ENCODE measurements around the gene CCDC201. TPM values are rescaled to one million over a fixed set of nuclear protein-coding genes. Genes with fewer than 3 reads are reported as not detected.
"Not testable (repeated sequence)": the region's sequence is repeated elsewhere in the genome, so short reads cannot be mapped to it uniquely, and the experiment has no call there.

Gene CCDC201
- total RNA-seq, 1 donor from 2014 or later = not detected

- intact Hi-C loops (cut with micrococcal nuclease); ATAC-seq; DNase-seq: not testable (repeated sequence)
These were observed 30.8 kb downstream of the CCDC201 start for GRCh38 chr7:45841926-45842717.

- DNase-seq; intact Hi-C loops (cut with micrococcal nuclease); ATAC-seq: not testable (repeated sequence)
These were observed 34.0 kb downstream of the CCDC201 start for GRCh38 chr7:45838852-45839251.

GRCh38 chr7:45832433-45833177 is 40.3 kb downstream of the CCDC201 start:
- DNase-seq (peak; percentile 39), ATAC-seq (peak; percentile 54)
- intact Hi-C loops (cut with micrococcal nuclease) = not testable (repeated sequence)

GRCh38 chr7:45829846-45830245 is 43.0 kb downstream of the CCDC201 start:
- intact Hi-C loops (cut with micrococcal nuclease); ATAC-seq; DNase-seq: not testable (repeated sequence)

- intact Hi-C loops (cut with micrococcal nuclease); DNase-seq; ATAC-seq: not testable (repeated sequence)
These were observed 45.2 kb downstream of the CCDC201 start for GRCh38 chr7:45827731-45828130.

GRCh38 chr7:45826550-45826949 is 46.3 kb downstream of the CCDC201 start:
- ATAC-seq; intact Hi-C loops (cut with micrococcal nuclease); DNase-seq: not testable (repeated sequence)

- DNase-seq; intact Hi-C loops (cut with micrococcal nuclease): not testable (repeated sequence)
These were observed 54.1 kb downstream of the CCDC201 start for GRCh38 chr7:45818763-45819162.

GRCh38 chr7:45817913-45818312 is 55.0 kb downstream of the CCDC201 start:
- intact Hi-C loops (cut with micrococcal nuclease); ATAC-seq; DNase-seq: not testable (repeated sequence)

More at GRCh38 chr7:45818763-45819162, 54.1 kb downstream of the CCDC201 start:
- not testable (repeated sequence) for ATAC-seq

- intact Hi-C loops (cut with micrococcal nuclease); ATAC-seq; DNase-seq: not testable (repeated sequence)
These were observed 55.9 kb downstream of the CCDC201 start for GRCh38 chr7:45817016-45817415.

GRCh38 chr7:45814216-45815118 is 58.4 kb downstream of the CCDC201 start:
- intact Hi-C loops (cut with micrococcal nuclease); ATAC-seq: not testable (repeated sequence)
- peak; percentile 44 for DNase-seq

- intact Hi-C loops (cut with micrococcal nuclease); ATAC-seq: not testable (repeated sequence)
These were observed 59.1 kb downstream of the CCDC201 start for GRCh38 chr7:45813771-45814170.

GRCh38 chr7:45812946-45813345 is 59.9 kb downstream of the CCDC201 start:
- ATAC-seq = no peak
- intact Hi-C loops (cut with micrococcal nuclease) = no loop called here

More at GRCh38 chr7:45813771-45814170, 59.1 kb downstream of the CCDC201 start:
- peak; percentile 32 for DNase-seq

GRCh38 chr7:45811652-45812234 is 61.1 kb downstream of the CCDC201 start:
- ATAC-seq; intact Hi-C loops (cut with micrococcal nuclease); DNase-seq: not testable (repeated sequence)

More at GRCh38 chr7:45812946-45813345, 59.9 kb downstream of the CCDC201 start:
- no peak for DNase-seq

GRCh38 chr7:45810451-45811005 is 62.4 kb downstream of the CCDC201 start:
- ATAC-seq; intact Hi-C loops (cut with micrococcal nuclease); DNase-seq: not testable (repeated sequence)
